Astrocyte (in vitro differentiated cells and primary cell): ENCODE data around the gene CES2.

Experiments used
- CTCF ChIP-seq: IDR thresholded peaks from 2 replicates; pipeline ENCODE4 v1.5.1; 2011; ENCODE audit warnings: low read depth, mild to moderate bottlenecking, inconsistent platforms, low read length, moderate library complexity; ENCODE audit not compliant: insufficient read depth
- EZH2 ChIP-seq: IDR thresholded peaks from 2 replicates; pipeline ENCODE4 v1.6.1; 2012; ENCODE audit warnings: mild to moderate bottlenecking, low read length, inconsistent platforms; ENCODE audit not compliant: insufficient read depth

- TF ChIP-seq EZH2 (no peak), CTCF (no peak)
Observed at GRCh38 chr16:66904428-66904845, 30.9 kb upstream of the CES2 start.
